BE2C (cell line): ENCODE measurements around the gene C9orf50.

Experiments
- DNase-seq: peaks from one replicate; pipeline ENCODE4 v3.0.0-alpha.2; 2020
- H3K27me3 ChIP-seq: fragments of 250-450 bp; sonication (Bioruptor Pico); 2 replicates; pipeline ENCODE4 v1.5.1; 2020; ENCODE audit warnings: mild to moderate bottlenecking
- H3K36me3 ChIP-seq: fragments of 250-450 bp; sonication (Bioruptor Pico); 2 replicates; pipeline ENCODE4 v1.5.1; 2020; ENCODE audit warnings: mild to moderate bottlenecking
- H3K4me1 ChIP-seq: fragments of 250-450 bp; sonication (Bioruptor Pico); 2 replicates; pipeline ENCODE4 v1.5.1; 2020
- H3K4me3 ChIP-seq: 2 replicates; pipeline ENCODE4 v1.5.1; 2011; ENCODE audit warnings: low read depth, low read length
- H3K9me3 ChIP-seq: fragments of 250-450 bp; sonication (Bioruptor Pico); 2 replicates; pipeline ENCODE4 v1.5.1; 2020
- CTCF ChIP-seq: IDR thresholded peaks from 2 replicates; pipeline ENCODE4 v1.5.1; 2012; ENCODE audit warnings: mild to moderate bottlenecking, low read depth, low read length

Gene C9orf50

GRCh38 chr9:129650680-129651235, 29.9 kb upstream of the C9orf50 start:
- Histone ChIP-seq H3K4me1 (peaks cover 6% of the 10 kb centered on the region; the same call in 1 of the 2 replicates), H3K9me3 (no peaks in the 10 kb centered on the region), H3K27me3 (no peaks in the 10 kb centered on the region), H3K36me3 (no peaks in the 10 kb centered on the region), H3K4me3 (no peak overlapping the region)
- DNase-seq, result no peak
- TF ChIP-seq CTCF, result no peak

GRCh38 chr9:129649726-129650679, 29.1 kb upstream of the C9orf50 start:
- Histone ChIP-seq H3K36me3 (no peaks in the 10 kb centered on the region), H3K27me3 (no peaks in the 10 kb centered on the region), H3K4me3 (no peak overlapping the region), H3K4me1 (peaks cover 6% of the 10 kb centered on the region; the same call in 1 of the 2 replicates), H3K9me3 (no peaks in the 10 kb centered on the region)
- no peak for DNase-seq
- no peak for TF ChIP-seq CTCF

- H3K9me3 ChIP-seq, result no peaks in the 10 kb centered on the region
- no peaks in the 10 kb centered on the region for H3K36me3 ChIP-seq
- no peak for TF ChIP-seq CTCF
- H3K4me3 ChIP-seq, result no peak overlapping the region
- DNase-seq, result no peak
- peaks cover 6% of the 10 kb centered on the region; the same call in 1 of the 2 replicates for H3K4me1 ChIP-seq
- no peaks in the 10 kb centered on the region for H3K27me3 ChIP-seq
Observed at GRCh38 chr9:129648764-129649115, 27.8 kb upstream of the C9orf50 start.

GRCh38 chr9:129648092-129648763, 27.3 kb upstream of the C9orf50 start:
- no peaks in the 10 kb centered on the region for H3K36me3 ChIP-seq
- no peak for DNase-seq
- H3K27me3 ChIP-seq, result no peaks in the 10 kb centered on the region
- TF ChIP-seq CTCF, result no peak
- H3K4me1 ChIP-seq, result peaks cover 6% of the 10 kb centered on the region; the same call in 1 of the 2 replicates
- H3K4me3 ChIP-seq, result no peak overlapping the region
- no peaks in the 10 kb centered on the region for H3K9me3 ChIP-seq

GRCh38 chr9:129647635-129648034, 26.7 kb upstream of the C9orf50 start:
- Histone ChIP-seq H3K4me3 (no peak overlapping the region), H3K4me1 (peaks cover 6% of the 10 kb centered on the region; the same call in 1 of the 2 replicates), H3K9me3 (no peaks in the 10 kb centered on the region), H3K36me3 (no peaks in the 10 kb centered on the region), H3K27me3 (no peaks in the 10 kb centered on the region)
- no peak for TF ChIP-seq CTCF
- no peak for DNase-seq
